Spleen (tissue), 11 donors: ENCODE data around the gene ARL5C. TPM values are rescaled to one million over a fixed set of nuclear protein-coding genes. Genes with fewer than 3 reads are reported as not detected.

Experiments used
- DNase-seq: peaks from one replicate; pipeline ENCODE4 v3.0.0-alpha.2; 2020
- H3K27ac ChIP-seq, 8 donors: fragments of 200-600 bp; sonication (generic) in 7 of 8; 1 replicate in 4 of 8; 2 replicates in 4 of 8; pipeline versions ENCODE4 v1.5.0 to v1.8.0; 2016 to 2021; ENCODE audit warnings: inconsistent platforms in 4 of 8, mild to moderate bottlenecking in 4 of 8, moderate library complexity in 1 of 8
- H3K27me3 ChIP-seq, 7 donors: fragments of 200-600 bp; sonication (generic) in 6 of 7; replicated peaks in 1 of 7; 1 replicate in 4 of 7; 2 replicates in 3 of 7; pipeline versions ENCODE4 v1.5.0 to v1.8.0; 2016 to 2021; ENCODE audit warnings: inconsistent platforms in 3 of 7, mild to moderate bottlenecking in 1 of 7
- H3K36me3 ChIP-seq, 6 donors: fragments of 200-600 bp; sonication (generic) in 5 of 6; 1 replicate in 4 of 6; 2 replicates in 2 of 6; pipeline versions ENCODE4 v1.5.0 to v1.8.0; 2016 to 2021; ENCODE audit warnings: inconsistent platforms in 2 of 6
- H3K4me1 ChIP-seq, 6 donors: fragments of 200-600 bp; sonication (generic) in 5 of 6; 1 replicate in 3 of 6; 2 replicates in 3 of 6; pipeline versions ENCODE4 v1.5.0 to v1.8.0; 2016 to 2021; ENCODE audit warnings: inconsistent platforms in 3 of 6
- H3K4me3 ChIP-seq, 8 donors: fragments of 200-600 bp; sonication (generic) in 7 of 8; 1 replicate in 4 of 8; 2 replicates in 4 of 8; pipeline versions ENCODE4 v1.5.0 to v1.8.0; 2016 to 2021; ENCODE audit warnings: inconsistent platforms in 4 of 8, mild to moderate bottlenecking in 4 of 8, moderate library complexity in 2 of 8
- H3K9me3 ChIP-seq, 8 donors: fragments of 200-600 bp; sonication (generic) in 7 of 8; 1 replicate in 4 of 8; 2 replicates in 4 of 8; pipeline versions ENCODE4 v1.5.0 to v1.8.0; 2016 to 2021; ENCODE audit warnings: inconsistent platforms in 4 of 8
- POLR2A ChIP-seq, 3 donors: fragments of 450-650 bp; IDR thresholded peaks; one replicate each; pipeline ENCODE4 v1.5.1; 2017; ENCODE audit warnings: antibody characterized with exemption in 3 of 3, mild to moderate bottlenecking in 1 of 3
- POLR2AphosphoS5 ChIP-seq, 3 donors: sonication (generic); formaldehyde crosslinking; IDR thresholded peaks; one replicate each; pipeline ENCODE4 v1.5.1; 2017; ENCODE audit warnings: antibody characterized with exemption in 3 of 3
- WGBS, 5 donors: extraction: QIAGEN DNeasy Blood & Tissue Kit in 3 of 5; methylation state at CpG; one replicate each; pipeline versions ENCODE4 v1.1.5 to v1.1.7; 2013 to 2018; 5-methylcytosine and 5-hydroxymethylcytosine counted together
- intact Hi-C: fragments of 100-400 bp; cut with DNase I; formaldehyde crosslinking; loops from one replicate; pipeline ENCODE4 v1.15.0; 2023; ENCODE audit warnings: low total_unique reads
- polyA plus RNA-seq, 3 donors: library from polyadenylated mRNA; stranded (reverse); fragments of 200-250 nt; gene quantifications; one replicate each; pipeline ENCODE4 v1.2.1, GENCODE V29; 2013
- total RNA-seq, 7 donors: library from RNA; depleted of rRNA in 3 of 7; stranded (reverse); fragments of >200 nt in 3 of 7; fragmentation: NEBNext Ultra II Directional in 4 of 7; extraction: Animal tissue kit (Norgen Biotek cat#: 25700) in 4 of 7; gene quantifications; one replicate each; pipeline versions ENCODE4 v1.1.0 to v1.2.1, GENCODE V29; 2016 to 2021
- TF ChIP-seq, protein P1 (sequence below), 11 experiments: fragments of 200-600 bp in 7 of 11; fragments of 450-650 bp in 4 of 11; sonication (generic) in 4 of 11; IDR thresholded peaks in 8 of 11; conservative IDR thresholded peaks in 3 of 11; 1 replicate in 7 of 11; 2 replicates in 4 of 11; pipeline versions ENCODE4 v1.4.0 to v1.8.0; 2016 to 2021; ENCODE audit warnings: antibody characterized with exemption in 11 of 11, inconsistent platforms in 4 of 11, mild to moderate bottlenecking in 1 of 11
- donor health status: healthy with polysubstance abuse.
- donor health status: DM: no; HTN: no; CAD: no; lungs with moderate emphysema.
- donor health status: DM: no; HTN: no; CAD: no.
- donor health status: Bipolar disorder and iron deficiency.
- donor health status: healthy.
- donor health status: DM: no; HTN: no; CAD: no.
- donor health status: DM: yes; HTN: yes; CAD: no.

ARL5C gene
- total and polyA plus RNA-seq, 10 donors, result not detected

DNA sequence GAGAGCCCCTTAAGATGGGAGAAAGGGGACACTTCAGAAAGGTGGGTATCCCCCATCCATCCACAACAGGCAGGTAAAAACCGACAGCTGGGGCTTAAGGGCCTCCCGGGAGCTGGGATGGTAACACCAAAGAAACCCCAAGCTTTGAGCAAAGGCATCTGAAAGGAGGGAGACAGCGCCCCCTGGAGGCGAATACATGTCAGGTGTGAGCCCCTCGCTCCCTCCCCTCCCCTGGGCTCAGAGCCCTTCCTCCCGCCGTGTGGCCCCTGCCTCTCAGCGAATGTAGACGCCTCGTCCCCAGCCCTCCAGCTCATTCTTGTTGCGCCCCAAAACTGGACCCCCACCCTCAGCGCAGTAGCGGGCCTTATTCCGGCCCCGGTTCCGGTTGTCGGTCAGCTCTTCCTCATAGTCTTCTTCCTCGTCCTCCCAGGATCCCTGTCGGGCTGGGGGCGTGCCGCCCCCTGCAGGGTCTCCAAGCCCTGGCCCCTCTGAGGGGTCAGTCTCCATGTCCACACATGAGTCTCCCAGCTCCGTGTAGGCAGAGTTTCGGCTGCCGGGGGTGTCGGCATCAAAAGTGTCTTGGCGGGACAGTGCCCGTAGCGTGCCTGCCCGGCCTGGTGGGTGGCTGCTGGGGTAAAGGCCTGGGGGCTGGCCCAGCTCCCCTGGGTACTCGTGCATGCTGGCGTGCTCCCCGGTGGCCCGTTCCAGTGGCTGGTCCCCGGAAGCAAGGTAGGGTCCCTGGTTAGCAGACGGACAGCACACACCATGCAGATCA is 9.1 kb upstream of the ARL5C start:
- peak; percentile 92 for DNase-seq
- Histone ChIP-seq H3K9me3 (no peaks in the 10 kb centered on the region), H3K27me3 (peaks cover 0 to 21% (median 0%) of the 10 kb centered on the region in 7 donors), H3K4me1 (peaks cover 0 to 15% (median 9%) of the 10 kb centered on the region in 6 donors), H3K27ac (no peak overlapping the region), H3K4me3 (peak overlapping the region in 1 of 8 donors; percentile 27), H3K36me3 (peaks cover 0 to 41% (median 5%) of the 10 kb centered on the region in 6 donors)
- TF ChIP-seq, protein P1, sequence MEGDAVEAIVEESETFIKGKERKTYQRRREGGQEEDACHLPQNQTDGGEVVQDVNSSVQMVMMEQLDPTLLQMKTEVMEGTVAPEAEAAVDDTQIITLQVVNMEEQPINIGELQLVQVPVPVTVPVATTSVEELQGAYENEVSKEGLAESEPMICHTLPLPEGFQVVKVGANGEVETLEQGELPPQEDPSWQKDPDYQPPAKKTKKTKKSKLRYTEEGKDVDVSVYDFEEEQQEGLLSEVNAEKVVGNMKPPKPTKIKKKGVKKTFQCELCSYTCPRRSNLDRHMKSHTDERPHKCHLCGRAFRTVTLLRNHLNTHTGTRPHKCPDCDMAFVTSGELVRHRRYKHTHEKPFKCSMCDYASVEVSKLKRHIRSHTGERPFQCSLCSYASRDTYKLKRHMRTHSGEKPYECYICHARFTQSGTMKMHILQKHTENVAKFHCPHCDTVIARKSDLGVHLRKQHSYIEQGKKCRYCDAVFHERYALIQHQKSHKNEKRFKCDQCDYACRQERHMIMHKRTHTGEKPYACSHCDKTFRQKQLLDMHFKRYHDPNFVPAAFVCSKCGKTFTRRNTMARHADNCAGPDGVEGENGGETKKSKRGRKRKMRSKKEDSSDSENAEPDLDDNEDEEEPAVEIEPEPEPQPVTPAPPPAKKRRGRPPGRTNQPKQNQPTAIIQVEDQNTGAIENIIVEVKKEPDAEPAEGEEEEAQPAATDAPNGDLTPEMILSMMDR (IDR thresholded peaks at IDR 0.05 in 8 of 11, conservative IDR thresholded peaks at IDR 0.05 in 3 of 11), result peak; percentile 53 to 93 (median 83)
- TF ChIP-seq POLR2AphosphoS5 (IDR thresholded peaks at IDR 0.05) (peak in 2 of 3 donors; percentile 20 to 42), POLR2A (IDR thresholded peaks at IDR 0.05) (no peak)
- intact Hi-C loops, result loop anchor here (5.0 kb wide), 1 partner anchor 193 kb away; no protein-coding TSS in a partner anchor
- 53 to 59% (median 56%) methylated on average over 28 to 35 of the region's 35 CpGs for WGBS, 5 donors

DNA sequence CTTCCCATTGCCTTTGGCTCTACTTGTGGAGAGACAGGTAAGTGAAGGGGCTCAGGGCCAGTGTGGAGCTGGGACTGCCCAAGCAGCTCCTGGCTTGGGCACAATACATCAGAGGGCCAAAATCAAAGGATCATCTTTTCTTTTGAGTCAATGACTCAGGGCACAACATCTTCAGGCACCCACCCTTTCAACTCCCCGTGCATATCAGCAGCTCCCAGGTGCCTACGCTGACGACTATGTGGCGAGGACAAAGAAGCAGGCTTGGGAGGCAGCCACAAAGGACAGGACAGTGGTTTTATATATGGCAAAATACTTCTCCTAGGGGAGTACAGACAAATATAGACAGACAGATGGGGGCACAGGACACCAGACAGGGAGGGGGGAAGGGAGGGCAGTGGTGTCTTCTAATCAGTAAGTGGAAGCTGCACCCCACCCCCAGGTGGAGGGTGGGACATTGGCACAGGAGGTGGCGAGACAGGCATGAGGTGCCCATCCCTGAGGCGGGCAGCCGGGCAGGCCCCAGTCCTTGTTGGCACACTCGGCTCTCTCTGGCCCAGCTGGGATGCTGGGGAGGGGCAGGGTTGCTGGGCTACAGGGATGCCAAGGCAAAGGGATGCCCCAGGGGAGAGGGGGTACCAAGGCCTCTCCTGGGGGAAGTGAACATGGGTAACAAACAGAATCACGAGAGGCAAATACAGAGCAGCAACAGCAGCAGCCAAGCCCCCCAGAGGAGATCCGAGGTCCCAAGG is 7.7 kb upstream of the ARL5C start:
- Histone ChIP-seq H3K27me3 (peaks cover 0 to 27% (median 0%) of the 10 kb centered on the region in 7 donors), H3K4me3 (no peak overlapping the region), H3K9me3 (peaks cover 0 to under 1% (median 0%) of the 10 kb centered on the region in 8 donors), H3K36me3 (peaks cover 0 to 34% (median 5%) of the 10 kb centered on the region in 6 donors), H3K4me1 (peaks cover 0 to 15% (median 9%) of the 10 kb centered on the region in 6 donors), H3K27ac (no peak overlapping the region)
- intact Hi-C loops, result loop anchor here (5.0 kb wide), 1 partner anchor 191 kb away; no protein-coding TSS in a partner anchor
- TF ChIP-seq POLR2A (IDR thresholded peaks at IDR 0.05) (no peak), POLR2AphosphoS5 (IDR thresholded peaks at IDR 0.05) (no peak)
- TF ChIP-seq, protein P1 (IDR thresholded peaks at IDR 0.05 in 8 of 11, conservative IDR thresholded peaks at IDR 0.05 in 3 of 11), result no peak
- DNase-seq, result no peak
- WGBS, 5 donors, result 52 to 65% (median 56%) methylated on average over 9 to 10 of the region's 10 CpGs

DNA sequence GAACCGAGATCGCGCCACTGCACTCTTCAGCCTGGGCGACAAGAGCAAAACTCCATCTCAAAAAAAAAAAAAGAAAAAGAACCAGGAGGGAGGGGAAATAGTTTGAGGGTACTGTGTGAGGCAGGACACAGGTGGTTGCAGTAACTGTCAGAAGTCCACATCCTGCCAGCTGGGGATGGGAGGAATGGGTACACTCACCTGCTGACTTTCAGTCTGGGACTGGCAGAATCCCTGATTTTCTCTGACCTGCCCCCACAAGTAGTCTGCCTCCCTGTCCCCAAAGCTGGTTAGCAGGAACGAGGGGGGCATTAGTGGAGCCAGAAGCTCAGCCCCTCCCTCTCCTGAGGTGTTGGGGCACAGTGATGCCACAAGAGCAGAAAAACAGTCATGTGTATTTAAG is 7.1 kb upstream of the ARL5C start:
- Histone ChIP-seq H3K36me3 (peaks cover 0 to 29% (median 5%) of the 10 kb centered on the region in 6 donors), H3K4me3 (no peak overlapping the region), H3K9me3 (peaks cover 0 to 4% (median 0%) of the 10 kb centered on the region in 8 donors), H3K27me3 (peaks cover 0 to 30% (median 0%) of the 10 kb centered on the region in 7 donors), H3K4me1 (peaks cover 0 to 17% (median 9%) of the 10 kb centered on the region in 6 donors), H3K27ac (no peak overlapping the region)
- intact Hi-C loops, result loop anchor here (5.0 kb wide), 1 partner anchor 191 kb away; no protein-coding TSS in a partner anchor
- TF ChIP-seq POLR2AphosphoS5 (IDR thresholded peaks at IDR 0.05), result no peak
- TF ChIP-seq POLR2A (IDR thresholded peaks at IDR 0.05), result no peak
- TF ChIP-seq, protein P1 (IDR thresholded peaks at IDR 0.05 in 8 of 11, conservative IDR thresholded peaks at IDR 0.05 in 3 of 11), result no peak
- 42 to 64% (median 56%) methylated on average over 5 of the region's 5 CpGs for WGBS, 5 donors
- no peak for DNase-seq
